A172 (cell line): ENCODE measurements around the gene SUV39H1. TPM values are rescaled to one million over a fixed set of nuclear protein-coding genes. Genes with fewer than 3 reads are reported as not detected.

Experiments used
- total RNA-seq: library from RNA; depleted of rRNA; stranded (reverse); fragments of >200 nt; shearing (Covaris generic); gene quantifications from 2 replicates; pipeline ENCODE4 v1.2.3, GENCODE V29; 2014; rRNA removed

Gene SUV39H1
- total RNA-seq, 1 experiment from 2014 or later: 18.4 TPM

Other genes starting within 250 kb of the SUV39H1 start
- gene SLC38A5, start 226.5 kb upstream of the SUV39H1 start, total RNA-seq: 0.34 TPM in 1 of 2 replicates, not detected in the other
- 110 and 113 TPM in 2 replicates for gene FTSJ1, start 220.5 kb upstream of the SUV39H1 start, total RNA-seq
- 13.2 and 15.2 TPM in 2 replicates for gene PORCN, start 187.7 kb upstream of the SUV39H1 start, total RNA-seq
- gene EBP, start 174.9 kb upstream of the SUV39H1 start, total RNA-seq: 92.6 and 143 TPM in 2 replicates
- 8.6 and 12.7 TPM in 2 replicates for gene TBC1D25, start 157.0 kb upstream of the SUV39H1 start, total RNA-seq
- 126 and 142 TPM in 2 replicates for gene RBM3, start 122.2 kb upstream of the SUV39H1 start, total RNA-seq
- gene WDR13, start 99.2 kb upstream of the SUV39H1 start, total RNA-seq: 71.5 and 81.8 TPM in 2 replicates
- 0.62 and 3.6 TPM in 2 replicates for gene WAS, start 12.9 kb upstream of the SUV39H1 start, total RNA-seq
- gene GLOD5, start 65.0 kb downstream of the SUV39H1 start, total RNA-seq: not detected in 2 replicates
- gene GATA1, start 89.9 kb downstream of the SUV39H1 start, total RNA-seq: not detected in 2 replicates
- 38.8 and 41.5 TPM in 2 replicates for gene HDAC6, start 105.3 kb downstream of the SUV39H1 start, total RNA-seq
- gene ERAS, start 129.8 kb downstream of the SUV39H1 start, total RNA-seq: not detected in 2 replicates
- gene PCSK1N, start 138.9 kb downstream of the SUV39H1 start, total RNA-seq: 15.3 and 16.5 TPM in 2 replicates
- 67.2 and 73.1 TPM in 2 replicates for gene TIMM17B, start 201.0 kb downstream of the SUV39H1 start, total RNA-seq
- 57.4 and 59.2 TPM in 2 replicates for gene PQBP1, start 201.2 kb downstream of the SUV39H1 start, total RNA-seq
- gene SLC35A2, start 214.9 kb downstream of the SUV39H1 start, total RNA-seq: 18.9 and 32.6 TPM in 2 replicates
- 0.59 and 0.74 TPM in 2 replicates for gene PIM2, start 222.3 kb downstream of the SUV39H1 start, total RNA-seq